ENCODE data around the gene MED14. TPM values are rescaled to one million over a fixed set of nuclear protein-coding genes. Genes with fewer than 3 reads are reported as not detected.

MED14 gene
- total RNA-seq, 2 donors from 2014 or later = 57.0 to 71.3 TPM

Other genes starting within 250 kb of the MED14 start
- gene ATP6AP2, start 154.6 kb downstream of the MED14 start, total RNA-seq = 10 to 100 TPM; 53.6 to 65.6 TPM
- not detected for gene MPC1L, start 112.1 kb downstream of the MED14 start, total RNA-seq
- gene CXorf38, start 88.0 kb downstream of the MED14 start, total RNA-seq = 10 to 100 TPM; 18.5 to 35.7 TPM